Measurements from ENCODE around the gene PDE7B. TPM values are rescaled to one million over a fixed set of nuclear protein-coding genes. Genes with fewer than 3 reads are reported as not detected.

PDE7B gene
- total and polyA plus RNA-seq, 2 of the 4 experiments (the other 2 are of a cell fraction): 7.8 to 12.4 TPM

DNA sequence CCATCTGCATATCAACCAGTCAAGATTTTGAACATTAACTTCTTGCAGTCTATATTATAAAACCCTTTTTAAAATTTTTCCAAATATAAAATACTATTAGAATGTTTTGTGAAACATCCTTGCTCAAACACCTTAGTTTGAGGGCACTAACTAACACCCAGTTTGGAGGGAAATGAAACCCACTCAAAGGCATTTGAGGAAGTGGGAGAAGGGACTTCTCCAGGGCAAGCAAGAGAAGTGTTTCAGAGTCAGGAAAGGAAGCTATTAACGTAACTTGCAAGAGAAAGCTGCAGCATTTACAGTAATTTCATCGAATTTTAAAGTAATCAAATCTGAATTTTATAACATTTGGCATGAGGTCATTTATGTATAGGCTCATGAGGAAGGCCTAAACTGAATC, 377.3 kb downstream of the PDE7B start (continued):
- TF ChIP-seq, protein P1, sequence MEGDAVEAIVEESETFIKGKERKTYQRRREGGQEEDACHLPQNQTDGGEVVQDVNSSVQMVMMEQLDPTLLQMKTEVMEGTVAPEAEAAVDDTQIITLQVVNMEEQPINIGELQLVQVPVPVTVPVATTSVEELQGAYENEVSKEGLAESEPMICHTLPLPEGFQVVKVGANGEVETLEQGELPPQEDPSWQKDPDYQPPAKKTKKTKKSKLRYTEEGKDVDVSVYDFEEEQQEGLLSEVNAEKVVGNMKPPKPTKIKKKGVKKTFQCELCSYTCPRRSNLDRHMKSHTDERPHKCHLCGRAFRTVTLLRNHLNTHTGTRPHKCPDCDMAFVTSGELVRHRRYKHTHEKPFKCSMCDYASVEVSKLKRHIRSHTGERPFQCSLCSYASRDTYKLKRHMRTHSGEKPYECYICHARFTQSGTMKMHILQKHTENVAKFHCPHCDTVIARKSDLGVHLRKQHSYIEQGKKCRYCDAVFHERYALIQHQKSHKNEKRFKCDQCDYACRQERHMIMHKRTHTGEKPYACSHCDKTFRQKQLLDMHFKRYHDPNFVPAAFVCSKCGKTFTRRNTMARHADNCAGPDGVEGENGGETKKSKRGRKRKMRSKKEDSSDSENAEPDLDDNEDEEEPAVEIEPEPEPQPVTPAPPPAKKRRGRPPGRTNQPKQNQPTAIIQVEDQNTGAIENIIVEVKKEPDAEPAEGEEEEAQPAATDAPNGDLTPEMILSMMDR (conservative IDR thresholded peaks at IDR 0.05; ENCODE audit: low read depth, low read length): no peak
- no peak for TF ChIP-seq RFX5 (IDR thresholded peaks at IDR 0.05; ENCODE audit: low read depth, low read length)

DNA sequence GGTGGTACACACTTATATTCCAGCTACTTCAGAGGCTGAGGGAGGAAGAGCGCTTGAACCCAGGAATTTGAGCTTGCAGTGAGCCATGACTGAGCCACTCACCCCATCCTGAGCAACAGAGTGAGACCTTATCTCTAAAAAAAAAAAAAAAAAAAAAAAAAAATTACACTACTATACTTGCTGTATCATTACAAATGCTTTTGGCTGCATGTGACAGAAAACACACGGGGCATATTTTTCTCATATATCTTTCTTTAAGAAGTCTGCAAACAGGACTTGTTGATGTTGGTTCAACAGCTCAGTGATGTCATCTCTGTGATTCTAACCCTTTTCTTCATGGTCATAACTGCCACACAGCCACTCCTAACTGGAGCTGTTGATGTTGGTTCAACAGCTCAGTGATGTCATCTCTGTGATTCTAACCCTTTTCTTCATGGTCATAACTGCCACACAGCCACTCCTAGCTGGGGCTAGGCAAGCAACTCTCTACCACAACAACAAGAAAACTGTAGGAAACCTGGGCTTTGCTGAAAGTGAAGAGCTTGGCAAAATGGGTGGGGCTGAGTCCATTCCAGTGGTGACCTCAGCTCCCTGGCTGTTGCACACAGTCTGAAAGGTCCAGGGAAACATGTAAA, 378.8 kb downstream of the PDE7B start:
- Histone ChIP-seq H4K20me1 (ENCODE audit: insufficient read depth, low read length) (no peaks in the 10 kb centered on the region), H2BK15ac (ENCODE audit: low read depth, low read length) (no peak overlapping the region; the same call in 2 of the 3 replicates), H4K8ac (ENCODE audit: low read depth in 2 of 2, low read length in 2 of 2) (peak overlapping the region; percentile 1 to 30; a peak in 1 of 4 replicates), H3K27ac (ENCODE audit: insufficient read depth, low read length) (no peak overlapping the region), H3K4ac (ENCODE audit: low read depth, low read length) (no peak overlapping the region), H2AK5ac (ENCODE audit: low read depth, low read length) (no peak overlapping the region), H3K18ac (ENCODE audit: low read depth, low read length) (peak overlapping the region; percentile 2; the same call in 1 of the 2 replicates), H3K9me3 (ENCODE audit: control insufficient read depth, insufficient read depth, low read length) (no peaks in the 10 kb centered on the region), H2BK20ac (ENCODE audit: low read depth, low read length) (no peak overlapping the region), H4K91ac (ENCODE audit: insufficient read depth, low read depth, low read length) (no peak overlapping the region), H3K27me3 (ENCODE audit: control insufficient read depth, insufficient read depth, low read length) (no peaks in the 10 kb centered on the region), H2BK120ac (ENCODE audit: low read depth, low read length) (no peak overlapping the region), H3K36me3 (ENCODE audit: control insufficient read depth, insufficient read depth, low read length) (no peaks in the 10 kb centered on the region), H3K14ac (replicated peaks; ENCODE audit: low read depth, low read length) (no peak overlapping the region), H3K4me3 (ENCODE audit: insufficient read depth, low read depth, low read length) (no peak overlapping the region), H2AFZ (replicated peaks; ENCODE audit: low read length, poor library complexity) (no peak overlapping the region), H3K56ac (ENCODE audit: extremely low read depth, insufficient read depth, low read length) (no peak overlapping the region), H4K5ac (ENCODE audit: low read depth, low read length) (peak overlapping the region; percentile 79; the same call in 1 of the 2 replicates), H3K9ac (ENCODE audit: low read depth, low read length) (no peak overlapping the region), H3K79me1 (ENCODE audit: low read depth in 1 of 2, low read length in 2 of 2) (peaks cover 0 to 8% of the 10 kb centered on the region in 2 experiments; a peak in 2 of 4 replicates), H3K4me2 (ENCODE audit: low read depth, low read length) (no peak overlapping the region), H3K23ac (ENCODE audit: low read depth, low read length) (no peak overlapping the region), H2BK5ac (ENCODE audit: low read depth, low read length, poor library complexity, severe bottlenecking) (peak overlapping the region; percentile 1), H2AK9ac (replicated peaks; ENCODE audit: low read depth, low read length, poor library complexity) (no peak overlapping the region), H3K9me1 (ENCODE audit: insufficient read depth, low read length) (no peaks in the 10 kb centered on the region; the same call in 1 of the 2 replicates), H3K4me1 (ENCODE audit: control insufficient read depth, insufficient read depth, low read length) (peaks cover 15% of the 10 kb centered on the region)
- DNase-seq (peak; percentile 27), ATAC-seq (ENCODE audit: low read depth) (peak; percentile 38; the same call in 1 of the 2 replicates)
- POLR2A ChIA-PET (ENCODE audit: unreplicated experiment): no interaction called here
- dilution Hi-C loops (cut with HindIII; ENCODE audit: low sequenced_read_pairs, unreplicated experiment) (no loop called here), in situ Hi-C loops (cut with MboI; ENCODE audit: low sequenced_read_pairs) (no loop called here), intact Hi-C loops (cut with micrococcal nuclease) (no loop called here)
- no CpG with 5 or more reads among the region's 2 CpGs for WGBS, 2 experiments (ENCODE audit: extremely low coverage in 2 of 2, insufficient read length in 1 of 2)
- CTCF ChIA-PET: interaction anchor here (0.7 kb wide), 1 partner anchor 694 kb away, joined by 5 read pairs; no protein-coding TSS in a partner anchor
- no TSS peak for BruUV-seq (replicated peaks)
- TF ChIP-seq CHD1 (IDR thresholded peaks at IDR 0.05; ENCODE audit: low read depth, low read length) (no peak), POLR2A (IDR thresholded peaks at IDR 0.05; ENCODE audit: low read depth, low read length) (no peak), SMC3 (IDR thresholded peaks at IDR 0.05; ENCODE audit: low read depth, low read length) (no peak), BHLHE40 (IDR thresholded peaks at IDR 0.05; ENCODE audit: low read depth, low read length) (no peak), MAFK (IDR thresholded peaks at IDR 0.05; ENCODE audit: low read depth, low read length) (no peak), MXI1 (IDR thresholded peaks at IDR 0.05; ENCODE audit: borderline replicate concordance, low read depth, low read length) (no peak), MAZ (IDR thresholded peaks at IDR 0.05; ENCODE audit: borderline replicate concordance, low read depth, low read length) (no peak), RAD21 (IDR thresholded peaks at IDR 0.05; ENCODE audit: low read length) (no peak), RCOR1 (IDR thresholded peaks at IDR 0.05; ENCODE audit: insufficient replicate concordance, low read length) (no peak), FOS (IDR thresholded peaks at IDR 0.05; ENCODE audit: low read depth, low read length) (no peak)
- TF ChIP-seq, protein P2, sequence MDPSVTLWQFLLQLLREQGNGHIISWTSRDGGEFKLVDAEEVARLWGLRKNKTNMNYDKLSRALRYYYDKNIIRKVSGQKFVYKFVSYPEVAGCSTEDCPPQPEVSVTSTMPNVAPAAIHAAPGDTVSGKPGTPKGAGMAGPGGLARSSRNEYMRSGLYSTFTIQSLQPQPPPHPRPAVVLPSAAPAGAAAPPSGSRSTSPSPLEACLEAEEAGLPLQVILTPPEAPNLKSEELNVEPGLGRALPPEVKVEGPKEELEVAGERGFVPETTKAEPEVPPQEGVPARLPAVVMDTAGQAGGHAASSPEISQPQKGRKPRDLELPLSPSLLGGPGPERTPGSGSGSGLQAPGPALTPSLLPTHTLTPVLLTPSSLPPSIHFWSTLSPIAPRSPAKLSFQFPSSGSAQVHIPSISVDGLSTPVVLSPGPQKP (IDR thresholded peaks at IDR 0.05; ENCODE audit: borderline replicate concordance, low read depth, low read length): no peak
